Liver (tissue), 9 donors: ENCODE data around the gene SYNPO. TPM values are rescaled to one million over a fixed set of nuclear protein-coding genes. Genes with fewer than 3 reads are reported as not detected.
A peak's percentile ranks its signal among the peaks of the same experiment; 100 is the strongest.

Source experiments
- DNase-seq: peaks from one replicate; pipeline ENCODE4 v3.0.0-alpha.2; 2017; ENCODE audit warnings: low spot score
- H3K27ac ChIP-seq, 2 donors: one replicate each; pipeline ENCODE4 v1.7.0; 2013; ENCODE audit warnings: inconsistent platforms in 2 of 2, low read length in 2 of 2, control low read depth in 1 of 2, low read depth in 1 of 2, mild to moderate bottlenecking in 1 of 2
- H3K27me3 ChIP-seq, 4 donors: one replicate each; pipeline versions ENCODE4 v1.6.1 to v1.7.0; 2013; ENCODE audit warnings: low read length in 3 of 4, inconsistent platforms in 1 of 4, mild to moderate bottlenecking in 1 of 4, moderate library complexity in 1 of 4; ENCODE audit not compliant: control insufficient read depth in 4 of 4, insufficient read depth in 4 of 4
- H3K36me3 ChIP-seq, 4 donors: one replicate each; pipeline versions ENCODE4 v1.6.1 to v1.7.0; 2013; ENCODE audit warnings: low read length in 3 of 4, mild to moderate bottlenecking in 3 of 4, low read depth in 1 of 4, moderate library complexity in 1 of 4; ENCODE audit not compliant: control insufficient read depth in 4 of 4, insufficient read depth in 3 of 4
- H3K4me1 ChIP-seq, 4 donors: one replicate each; pipeline versions ENCODE4 v1.6.1 to v1.7.0; 2013; ENCODE audit warnings: low read length in 3 of 4, mild to moderate bottlenecking in 3 of 4, moderate library complexity in 1 of 4; ENCODE audit not compliant: control insufficient read depth in 4 of 4, insufficient read depth in 4 of 4
- H3K4me3 ChIP-seq, 3 donors: one replicate each; pipeline versions ENCODE4 v1.6.1 to v1.7.0; 2013; ENCODE audit warnings: low read length in 3 of 3, control low read depth in 1 of 3, low read depth in 1 of 3, mild to moderate bottlenecking in 1 of 3
- H3K9ac ChIP-seq, 2 donors: one replicate each; pipeline ENCODE4 v1.7.0; 2013; ENCODE audit warnings: low read length in 2 of 2, mild to moderate bottlenecking in 2 of 2, moderate library complexity in 2 of 2, control low read depth in 1 of 2, low read depth in 1 of 2
- H3K9me3 ChIP-seq, 4 donors: one replicate each; pipeline versions ENCODE4 v1.6.1 to v1.7.0; 2013; ENCODE audit warnings: low read length in 3 of 4; ENCODE audit not compliant: control insufficient read depth in 4 of 4
- ATF3 ChIP-seq: IDR thresholded peaks from 2 replicates; pipeline ENCODE4 v1.6.1; 2016; ENCODE audit warnings: antibody characterized with exemption
- FOXA1 ChIP-seq: IDR thresholded peaks from 2 replicates; pipeline ENCODE4 v1.6.1; 2016; ENCODE audit warnings: antibody characterized with exemption
- FOXA2 ChIP-seq: IDR thresholded peaks from 2 replicates; pipeline ENCODE4 v1.6.1; 2016; ENCODE audit warnings: antibody characterized with exemption
- HNF4A ChIP-seq, 2 donors: conservative IDR thresholded peaks; 2 replicates each; pipeline ENCODE4 v1.6.1; 2016; ENCODE audit warnings: antibody characterized with exemption in 2 of 2, mild to moderate bottlenecking in 2 of 2
- JUND ChIP-seq, 2 donors: IDR thresholded peaks; 2 replicates each; pipeline ENCODE4 v1.6.1; 2016; ENCODE audit warnings: antibody characterized with exemption in 2 of 2
- NR2F2 ChIP-seq: IDR thresholded peaks from 2 replicates; pipeline ENCODE4 v1.6.1; 2016; ENCODE audit warnings: antibody characterized with exemption
- RAD21 ChIP-seq, 2 donors: IDR thresholded peaks; 2 replicates each; pipeline ENCODE4 v1.6.1; 2016; ENCODE audit warnings: antibody characterized with exemption in 2 of 2, mild to moderate bottlenecking in 2 of 2
- REST ChIP-seq: IDR thresholded peaks from 2 replicates; pipeline ENCODE4 v1.6.1; 2016; ENCODE audit warnings: antibody characterized with exemption, mild to moderate bottlenecking
- RXRA ChIP-seq, 2 donors: IDR thresholded peaks; 2 replicates each; pipeline ENCODE4 v1.6.1; 2017 to 2018; ENCODE audit warnings: antibody characterized with exemption in 2 of 2, mild to moderate bottlenecking in 1 of 2
- TAF1 ChIP-seq: conservative IDR thresholded peaks from 2 replicates; pipeline ENCODE4 v1.6.1; 2016; ENCODE audit warnings: antibody characterized with exemption, mild to moderate bottlenecking
- YY1 ChIP-seq: IDR thresholded peaks from 2 replicates; pipeline ENCODE4 v1.6.1; 2016; ENCODE audit warnings: antibody characterized with exemption, mild to moderate bottlenecking
- WGBS: extraction: QIAGEN DNeasy Blood & Tissue Kit; methylation state at CpG from one replicate; pipeline ENCODE4 v1.1.7; 2013; 5-methylcytosine and 5-hydroxymethylcytosine counted together
- polyA plus RNA-seq, 2 donors: library from polyadenylated mRNA; stranded (reverse) in 1 of 2; unstranded in 1 of 2; fragments of 200-250 nt in 1 of 2; fragments of >200 nt in 1 of 2; fragmentation: Nextera tagmentation in 1 of 2; extraction: Ambion mirVana in 1 of 2; gene quantifications; one replicate each; pipeline versions ENCODE4 v1.2.1 to v1.2.3, GENCODE V29; 2013 to 2015
- total RNA-seq, 2 donors: library from RNA; depleted of rRNA; stranded (reverse); fragments of >200 nt; gene quantifications; one replicate each; pipeline ENCODE4 v1.2.3, GENCODE V29; 2014
- donor health status: healthy.
- donor health status: healthy.
- donor health status: healthy.
- donor health status: healthy.
- donor health status: healthy.

SYNPO gene
- total and polyA plus RNA-seq, 4 donors: 1.1 to 36.6 (median 10.7) TPM

GRCh38 chr5:150616506-150616905 is 24.0 kb upstream of the SYNPO start:
- peak overlapping the region in 1 of 2 donors; percentile 25 for H3K9ac ChIP-seq
- H3K36me3 ChIP-seq: no peaks in the 10 kb centered on the region
- no peaks in the 10 kb centered on the region for H3K27me3 ChIP-seq
- H3K4me1 ChIP-seq: peaks cover 25 to 71% (median 66%) of the 10 kb centered on the region in 4 donors
- 73% methylated on average over 1 of the region's 1 CpG for WGBS
- H3K4me3 ChIP-seq: no peak overlapping the region
- DNase-seq: no peak
- peak overlapping the region; percentile 80 to 87 for H3K27ac ChIP-seq
- no peaks in the 10 kb centered on the region for H3K9me3 ChIP-seq
- TF ChIP-seq RAD21 (IDR thresholded peaks at IDR 0.05) (no peak), FOXA1 (no peak)

- no peak overlapping the region for H3K9ac ChIP-seq
Measured at GRCh38 chr5:150618163-150618562, 22.3 kb upstream of the SYNPO start.

GRCh38 chr5:150618588-150619281 is 21.7 kb upstream of the SYNPO start:
- H3K27ac ChIP-seq: peak overlapping the region; percentile 17 to 38
- no peaks in the 10 kb centered on the region for H3K9me3 ChIP-seq
- DNase-seq: no peak
- H3K4me1 ChIP-seq: peaks cover 13 to 49% (median 44%) of the 10 kb centered on the region in 4 donors
- H3K27me3 ChIP-seq: no peaks in the 10 kb centered on the region
- H3K9ac ChIP-seq: no peak overlapping the region
- WGBS: 75% methylated on average over 17 of the region's 17 CpGs
- TF ChIP-seq FOXA2: no peak
- TF ChIP-seq TAF1: no peak
- no peak for TF ChIP-seq JUND (IDR thresholded peaks at IDR 0.05)
- TF ChIP-seq REST: no peak
- no peak for TF ChIP-seq RXRA (IDR thresholded peaks at IDR 0.05)
- TF ChIP-seq HNF4A (conservative IDR thresholded peaks at IDR 0.05): no peak
- no peak for TF ChIP-seq YY1
- H3K4me3 ChIP-seq: no peak overlapping the region
- no peaks in the 10 kb centered on the region for H3K36me3 ChIP-seq

More at GRCh38 chr5:150618163-150618562, 22.3 kb upstream of the SYNPO start:
- H3K27ac ChIP-seq: peak overlapping the region; percentile 17 to 28
- H3K27me3 ChIP-seq: no peaks in the 10 kb centered on the region
- no peak overlapping the region for H3K4me3 ChIP-seq
- no peak for DNase-seq
- H3K4me1 ChIP-seq: peaks cover 18 to 54% (median 49%) of the 10 kb centered on the region in 4 donors
- TF ChIP-seq NR2F2: peak; percentile 28
- no peak for TF ChIP-seq ATF3
- no peak for TF ChIP-seq RXRA (IDR thresholded peaks at IDR 0.05)
- TF ChIP-seq YY1: no peak
- WGBS: 82% methylated on average over 9 of the region's 9 CpGs
- no peaks in the 10 kb centered on the region for H3K9me3 ChIP-seq
- H3K36me3 ChIP-seq: no peaks in the 10 kb centered on the region
